HepG2 (cell line): ENCODE measurements around the gene SYTL2. TPM values are rescaled to one million over a fixed set of nuclear protein-coding genes. Genes with fewer than 3 reads are reported as not detected.

Experiments
- CBX2 ChIP-seq, 2 experiments: fragments of 200-600 bp in 1 of 2; sonication (generic); formaldehyde crosslinking in 1 of 2; IDR thresholded peaks; 2 replicates each; pipeline versions ENCODE4 v1.7.0 to v1.8.1; 2018 to 2022; ENCODE audit warnings: low read depth in 2 of 2, low read length in 1 of 2, mild to moderate bottlenecking in 1 of 2, missing genetic modification reagents in 1 of 2
- FOSL1 ChIP-seq: sonication (generic); formaldehyde crosslinking; IDR thresholded peaks from 2 replicates; pipeline ENCODE4 v1.9.0; 2021; ENCODE audit warnings: missing genetic modification reagents, borderline replicate concordance
- HOXA3 ChIP-seq: sonication (generic); formaldehyde crosslinking; IDR thresholded peaks from 2 replicates; pipeline ENCODE4 v1.5.0; 2020; ENCODE audit warnings: missing genetic modification reagents
- JUNB ChIP-seq: sonication (generic); formaldehyde crosslinking; IDR thresholded peaks from 2 replicates; pipeline ENCODE4 v1.8.0; 2022; ENCODE audit warnings: missing genetic modification reagents, mild to moderate bottlenecking, borderline replicate concordance
- MAFF ChIP-seq: IDR thresholded peaks from 2 replicates; pipeline ENCODE4 v1.6.1; 2011; ENCODE audit warnings: low read depth, low read length, improper control_type of control experiment
- MEF2D ChIP-seq: sonication (generic); formaldehyde crosslinking; IDR thresholded peaks from 2 replicates; pipeline ENCODE4 v1.5.1; 2020; ENCODE audit warnings: mild to moderate bottlenecking, missing genetic modification reagents
- RFX1 ChIP-seq: fragments of 450-650 bp; IDR thresholded peaks from 2 replicates; pipeline ENCODE4 v1.6.1; 2017
- SAP130 ChIP-seq: IDR thresholded peaks from 2 replicates; pipeline ENCODE4 v1.6.1; 2016; ENCODE audit warnings: low read depth
- U2AF1 ChIP-seq: fragments of 200-400 bp; formaldehyde crosslinking; optimal IDR thresholded peaks from 2 replicates; pipeline ENCODE3; 2017; ENCODE audit warnings: mild to moderate bottlenecking, low read depth, low read length
- ZBTB20 ChIP-seq: sonication (generic); formaldehyde crosslinking; IDR thresholded peaks from 2 replicates; pipeline ENCODE4 v1.8.1; 2023; ENCODE audit warnings: missing genetic modification reagents, low read depth, mild to moderate bottlenecking, borderline replicate concordance
- ZNF652 ChIP-seq: IDR thresholded peaks from 2 replicates; pipeline ENCODE4 v1.6.1; 2016; ENCODE audit warnings: low read depth, borderline replicate concordance
- polyA plus RNA-seq, 8 experiments: library from polyadenylated mRNA; depleted of rRNA in 3 of 8; stranded (reverse) in 7 of 8; unstranded in 1 of 8; fragments of >200 nt; fragmentation: Illumina TruSeq in 4 of 8; extraction: Trizol in 4 of 8; gene quantifications; 2 replicates each; pipeline versions ENCODE4 v1.2.1 to v1.2.3, GENCODE V29; 2011 to 2016; ENCODE audit warnings: low read depth in 4 of 8, missing spikeins in 1 of 8, mixed read lengths in 1 of 8; ENCODE audit not compliant: insufficient read depth in 1 of 8
- total RNA-seq, 5 experiments: library from RNA; depleted of rRNA; stranded (reverse); fragments of >200 nt; fragmentation: Illumina TruSeq; extraction: Trizol; gene quantifications; 2 replicates each; pipeline ENCODE4 v1.2.3, GENCODE V29; 2016; ENCODE audit warnings: low read depth in 1 of 5
- TF ChIP-seq, protein P1 (sequence below), 2 experiments: IDR thresholded peaks; 2 replicates each; pipeline ENCODE4 v1.6.1; 2011 to 2012; ENCODE audit warnings: low read length in 2 of 2, borderline replicate concordance in 1 of 2, low read depth in 1 of 2, mild to moderate bottlenecking in 1 of 2, moderate library complexity in 1 of 2
- TF ChIP-seq, protein P2 (sequence below): sonication (generic); formaldehyde crosslinking; IDR thresholded peaks from 2 replicates; pipeline ENCODE4 v1.5.0; 2020; ENCODE audit warnings: mild to moderate bottlenecking, missing genetic modification reagents
- TF ChIP-seq, protein P3 (sequence below): sonication (generic); formaldehyde crosslinking; conservative IDR thresholded peaks from 2 replicates; pipeline ENCODE4 v1.4.0; 2020; ENCODE audit warnings: missing genetic modification reagents
- TF ChIP-seq, protein P4 (sequence below), 2 experiments: sonication (generic) in 1 of 2; formaldehyde crosslinking in 1 of 2; IDR thresholded peaks; 2 replicates each; pipeline versions ENCODE4 v1.4.0 to v1.6.1; 2016 to 2020; ENCODE audit warnings: borderline replicate concordance in 1 of 2, low read depth in 1 of 2, mild to moderate bottlenecking in 1 of 2, missing genetic modification reagents in 1 of 2
- TF ChIP-seq, protein P5 (sequence below): sonication (generic); formaldehyde crosslinking; IDR thresholded peaks from 2 replicates; pipeline ENCODE4 v1.4.0; 2020; ENCODE audit warnings: missing genetic modification reagents

SYTL2 gene
- total and polyA plus RNA-seq, 2 of the 13 experiments (the other 11 are each of a cell fraction or from before 2014, with no cell fraction given), result 0.77 to 0.90 TPM

DNA sequence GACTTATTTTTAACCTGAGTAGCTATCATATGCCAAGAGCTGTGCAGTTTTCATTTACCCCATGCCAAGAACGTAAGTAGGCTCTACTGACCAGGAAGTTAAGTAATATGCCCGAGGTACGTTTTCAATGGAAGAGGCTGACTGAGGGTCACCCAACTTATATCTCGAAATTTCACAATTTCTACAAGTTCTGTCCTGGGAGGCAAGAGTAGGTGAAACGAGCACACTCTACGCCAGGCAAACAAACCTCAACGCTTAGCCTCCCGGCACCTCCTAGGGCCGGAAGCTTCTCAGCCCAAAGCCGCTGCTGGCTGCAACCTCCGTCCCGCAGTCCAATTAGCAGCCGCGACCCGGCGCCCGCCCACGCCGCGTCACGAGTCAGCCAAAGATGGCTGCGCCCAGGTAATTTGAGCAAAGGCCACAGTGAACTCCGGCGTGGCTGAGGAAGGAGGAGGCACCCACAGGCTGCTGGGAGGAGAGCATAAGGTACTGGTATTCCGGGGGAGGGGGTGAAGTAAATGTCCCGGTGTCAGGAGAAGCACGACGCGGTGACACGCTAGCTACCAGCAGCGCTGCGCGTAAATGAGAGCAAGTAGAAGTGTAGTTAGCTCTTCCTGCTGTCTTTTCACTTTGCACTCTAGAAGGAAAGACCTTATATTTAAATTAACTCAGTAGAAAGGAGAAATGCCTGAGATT, 163.2 kb downstream of the SYTL2 start, which contains the start of gene TMEM126A (continued):
- TF ChIP-seq, protein P1, sequence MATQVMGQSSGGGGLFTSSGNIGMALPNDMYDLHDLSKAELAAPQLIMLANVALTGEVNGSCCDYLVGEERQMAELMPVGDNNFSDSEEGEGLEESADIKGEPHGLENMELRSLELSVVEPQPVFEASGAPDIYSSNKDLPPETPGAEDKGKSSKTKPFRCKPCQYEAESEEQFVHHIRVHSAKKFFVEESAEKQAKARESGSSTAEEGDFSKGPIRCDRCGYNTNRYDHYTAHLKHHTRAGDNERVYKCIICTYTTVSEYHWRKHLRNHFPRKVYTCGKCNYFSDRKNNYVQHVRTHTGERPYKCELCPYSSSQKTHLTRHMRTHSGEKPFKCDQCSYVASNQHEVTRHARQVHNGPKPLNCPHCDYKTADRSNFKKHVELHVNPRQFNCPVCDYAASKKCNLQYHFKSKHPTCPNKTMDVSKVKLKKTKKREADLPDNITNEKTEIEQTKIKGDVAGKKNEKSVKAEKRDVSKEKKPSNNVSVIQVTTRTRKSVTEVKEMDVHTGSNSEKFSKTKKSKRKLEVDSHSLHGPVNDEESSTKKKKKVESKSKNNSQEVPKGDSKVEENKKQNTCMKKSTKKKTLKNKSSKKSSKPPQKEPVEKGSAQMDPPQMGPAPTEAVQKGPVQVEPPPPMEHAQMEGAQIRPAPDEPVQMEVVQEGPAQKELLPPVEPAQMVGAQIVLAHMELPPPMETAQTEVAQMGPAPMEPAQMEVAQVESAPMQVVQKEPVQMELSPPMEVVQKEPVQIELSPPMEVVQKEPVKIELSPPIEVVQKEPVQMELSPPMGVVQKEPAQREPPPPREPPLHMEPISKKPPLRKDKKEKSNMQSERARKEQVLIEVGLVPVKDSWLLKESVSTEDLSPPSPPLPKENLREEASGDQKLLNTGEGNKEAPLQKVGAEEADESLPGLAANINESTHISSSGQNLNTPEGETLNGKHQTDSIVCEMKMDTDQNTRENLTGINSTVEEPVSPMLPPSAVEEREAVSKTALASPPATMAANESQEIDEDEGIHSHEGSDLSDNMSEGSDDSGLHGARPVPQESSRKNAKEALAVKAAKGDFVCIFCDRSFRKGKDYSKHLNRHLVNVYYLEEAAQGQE (IDR thresholded peaks at IDR 0.05; ENCODE audit: borderline replicate concordance in 1 of 2, low read depth in 1 of 2, low read length in 2 of 2), result no peak; a peak in 1 of 4 replicates
- TF ChIP-seq RFX1, result no peak
- TF ChIP-seq, protein P2, sequence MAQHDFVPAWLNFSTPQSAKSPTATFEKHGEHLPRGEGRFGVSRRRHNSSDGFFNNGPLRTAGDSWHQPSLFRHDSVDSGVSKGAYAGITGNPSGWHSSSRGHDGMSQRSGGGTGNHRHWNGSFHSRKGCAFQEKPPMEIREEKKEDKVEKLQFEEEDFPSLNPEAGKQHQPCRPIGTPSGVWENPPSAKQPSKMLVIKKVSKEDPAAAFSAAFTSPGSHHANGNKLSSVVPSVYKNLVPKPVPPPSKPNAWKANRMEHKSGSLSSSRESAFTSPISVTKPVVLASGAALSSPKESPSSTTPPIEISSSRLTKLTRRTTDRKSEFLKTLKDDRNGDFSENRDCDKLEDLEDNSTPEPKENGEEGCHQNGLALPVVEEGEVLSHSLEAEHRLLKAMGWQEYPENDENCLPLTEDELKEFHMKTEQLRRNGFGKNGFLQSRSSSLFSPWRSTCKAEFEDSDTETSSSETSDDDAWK (CRISPR knock-in tag), result no peak
- TF ChIP-seq MAFF, result no peak
- TF ChIP-seq HOXA3, result peak; percentile 95
- 0 out of 2 replicates have a peak, but pooled peaks have one; percentile 50 for TF ChIP-seq ZBTB20 (CRISPR knock-in tag)
- TF ChIP-seq U2AF1, result no peak
- TF ChIP-seq, protein P3, sequence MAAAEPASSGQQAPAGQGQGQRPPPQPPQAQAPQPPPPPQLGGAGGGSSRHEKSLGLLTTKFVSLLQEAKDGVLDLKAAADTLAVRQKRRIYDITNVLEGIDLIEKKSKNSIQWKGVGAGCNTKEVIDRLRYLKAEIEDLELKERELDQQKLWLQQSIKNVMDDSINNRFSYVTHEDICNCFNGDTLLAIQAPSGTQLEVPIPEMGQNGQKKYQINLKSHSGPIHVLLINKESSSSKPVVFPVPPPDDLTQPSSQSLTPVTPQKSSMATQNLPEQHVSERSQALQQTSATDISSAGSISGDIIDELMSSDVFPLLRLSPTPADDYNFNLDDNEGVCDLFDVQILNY (CRISPR knock-in tag), result no peak
- peak; percentile 89 for TF ChIP-seq SAP130 (CRISPR knock-in tag)
- TF ChIP-seq, protein P4, sequence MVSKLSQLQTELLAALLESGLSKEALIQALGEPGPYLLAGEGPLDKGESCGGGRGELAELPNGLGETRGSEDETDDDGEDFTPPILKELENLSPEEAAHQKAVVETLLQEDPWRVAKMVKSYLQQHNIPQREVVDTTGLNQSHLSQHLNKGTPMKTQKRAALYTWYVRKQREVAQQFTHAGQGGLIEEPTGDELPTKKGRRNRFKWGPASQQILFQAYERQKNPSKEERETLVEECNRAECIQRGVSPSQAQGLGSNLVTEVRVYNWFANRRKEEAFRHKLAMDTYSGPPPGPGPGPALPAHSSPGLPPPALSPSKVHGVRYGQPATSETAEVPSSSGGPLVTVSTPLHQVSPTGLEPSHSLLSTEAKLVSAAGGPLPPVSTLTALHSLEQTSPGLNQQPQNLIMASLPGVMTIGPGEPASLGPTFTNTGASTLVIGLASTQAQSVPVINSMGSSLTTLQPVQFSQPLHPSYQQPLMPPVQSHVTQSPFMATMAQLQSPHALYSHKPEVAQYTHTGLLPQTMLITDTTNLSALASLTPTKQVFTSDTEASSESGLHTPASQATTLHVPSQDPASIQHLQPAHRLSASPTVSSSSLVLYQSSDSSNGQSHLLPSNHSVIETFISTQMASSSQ (IDR thresholded peaks at IDR 0.05; ENCODE audit: low read depth), result no peak
- TF ChIP-seq, protein P4 (CRISPR knock-in tag; IDR thresholded peaks at IDR 0.05; ENCODE audit: borderline replicate concordance), result no peak
- TF ChIP-seq JUNB (CRISPR knock-in tag), result no peak
- TF ChIP-seq, protein P5, sequence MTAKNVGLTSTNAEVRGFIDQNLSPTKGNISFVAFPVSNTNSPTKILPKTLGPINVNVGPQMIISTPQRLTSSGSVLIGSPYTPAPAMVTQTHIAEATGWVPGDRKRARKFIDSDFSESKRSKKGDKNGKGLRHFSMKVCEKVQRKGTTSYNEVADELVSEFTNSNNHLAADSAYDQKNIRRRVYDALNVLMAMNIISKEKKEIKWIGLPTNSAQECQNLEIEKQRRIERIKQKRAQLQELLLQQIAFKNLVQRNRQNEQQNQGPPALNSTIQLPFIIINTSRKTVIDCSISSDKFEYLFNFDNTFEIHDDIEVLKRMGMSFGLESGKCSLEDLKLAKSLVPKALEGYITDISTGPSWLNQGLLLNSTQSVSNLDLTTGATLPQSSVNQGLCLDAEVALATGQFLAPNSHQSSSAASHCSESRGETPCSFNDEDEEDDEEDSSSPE, result peak; percentile 75
- TF ChIP-seq CBX2 (IDR thresholded peaks at IDR 0.05; ENCODE audit: low read depth, low read length), result no peak
- TF ChIP-seq CBX2 (CRISPR knock-in tag; IDR thresholded peaks at IDR 0.05; ENCODE audit: low read depth), result no peak
- TF ChIP-seq MEF2D (CRISPR knock-in tag), result peak; percentile 42; the same call in 1 of the 2 replicates
- TF ChIP-seq FOSL1, result no peak
- TF ChIP-seq ZNF652, result no peak
